Measurements from ENCODE around the gene RAPGEF2. TPM values are rescaled to one million over a fixed set of nuclear protein-coding genes. Genes with fewer than 3 reads are reported as not detected.
A peak's percentile ranks its signal among the peaks of the same experiment; 100 is the strongest.
"Not testable (repeated sequence)": the region's sequence is repeated elsewhere in the genome, so short reads cannot be mapped to it uniquely, and the experiment has no call there.

RAPGEF2 gene, protein sequence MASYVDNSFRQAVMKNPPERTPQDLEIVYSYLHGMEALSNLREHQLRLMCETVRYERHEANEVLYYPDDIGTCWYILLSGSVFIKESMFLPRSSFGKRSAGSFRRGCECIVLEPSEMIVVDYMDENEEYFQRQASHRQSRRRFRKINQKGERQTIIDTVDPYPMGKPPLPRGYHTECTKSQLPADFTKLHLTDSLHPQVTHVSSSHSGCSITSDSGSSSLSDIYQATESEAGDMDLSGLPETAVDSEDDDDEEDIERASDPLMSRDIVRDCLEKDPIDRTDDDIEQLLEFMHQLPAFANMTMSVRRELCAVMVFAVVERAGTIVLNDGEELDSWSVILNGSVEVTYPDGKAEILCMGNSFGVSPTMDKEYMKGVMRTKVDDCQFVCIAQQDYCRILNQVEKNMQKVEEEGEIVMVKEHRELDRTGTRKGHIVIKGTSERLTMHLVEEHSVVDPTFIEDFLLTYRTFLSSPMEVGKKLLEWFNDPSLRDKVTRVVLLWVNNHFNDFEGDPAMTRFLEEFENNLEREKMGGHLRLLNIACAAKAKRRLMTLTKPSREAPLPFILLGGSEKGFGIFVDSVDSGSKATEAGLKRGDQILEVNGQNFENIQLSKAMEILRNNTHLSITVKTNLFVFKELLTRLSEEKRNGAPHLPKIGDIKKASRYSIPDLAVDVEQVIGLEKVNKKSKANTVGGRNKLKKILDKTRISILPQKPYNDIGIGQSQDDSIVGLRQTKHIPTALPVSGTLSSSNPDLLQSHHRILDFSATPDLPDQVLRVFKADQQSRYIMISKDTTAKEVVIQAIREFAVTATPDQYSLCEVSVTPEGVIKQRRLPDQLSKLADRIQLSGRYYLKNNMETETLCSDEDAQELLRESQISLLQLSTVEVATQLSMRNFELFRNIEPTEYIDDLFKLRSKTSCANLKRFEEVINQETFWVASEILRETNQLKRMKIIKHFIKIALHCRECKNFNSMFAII (N-terminal part only)
- total RNA-seq (2014; rRNA removed) = 17.2 and 21.9 TPM in 2 replicates
- polyA plus RNA-seq (2012) = 9.0 TPM

DNA sequence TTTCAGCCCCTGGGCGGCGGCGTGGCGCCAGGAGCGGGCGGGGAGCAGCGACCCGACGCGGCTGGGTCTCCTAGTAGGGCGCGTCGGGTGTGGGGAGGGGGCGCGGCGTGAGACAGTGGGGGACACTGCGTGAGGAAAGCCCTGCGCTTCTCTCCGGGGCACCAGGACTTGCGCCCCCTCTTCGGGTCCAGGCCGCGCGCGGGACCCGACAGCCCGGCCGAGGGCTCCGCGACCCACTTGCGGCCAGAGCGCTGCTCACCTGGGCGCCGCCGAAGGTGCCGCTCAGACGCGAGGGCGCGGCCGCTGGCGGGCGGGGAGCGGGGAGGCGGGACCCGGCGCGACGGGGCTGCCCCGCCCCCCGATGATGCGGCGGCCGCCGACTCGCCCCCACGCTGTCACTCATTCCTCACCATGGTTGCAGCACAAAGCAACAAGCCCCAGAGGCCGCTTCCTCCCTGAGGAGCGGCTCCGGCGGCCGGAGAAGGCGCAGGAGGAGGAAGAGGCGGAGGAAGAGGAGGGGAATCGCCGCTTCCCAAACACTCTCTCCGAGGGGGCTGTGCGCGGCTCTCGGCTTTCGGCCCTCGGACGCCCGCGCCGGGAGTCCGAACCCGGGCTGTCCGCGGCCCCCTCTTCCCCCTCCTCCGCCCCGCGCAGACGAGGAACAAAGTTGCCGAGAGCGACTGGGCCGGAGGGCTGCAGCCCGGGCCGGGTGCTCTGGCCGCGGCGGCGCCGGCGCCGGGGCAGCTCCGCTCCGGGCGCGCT lies at the start of gene RAPGEF2:
Gene RAPGEF2, plus strand, starts transcription at position 458 of the 762 bp plus-strand sequence. CDS start 1,084 bp downstream, outside the sequence.
- DNase-seq (ENCODE audit: low read depth) = peak; percentile 90

DNA sequence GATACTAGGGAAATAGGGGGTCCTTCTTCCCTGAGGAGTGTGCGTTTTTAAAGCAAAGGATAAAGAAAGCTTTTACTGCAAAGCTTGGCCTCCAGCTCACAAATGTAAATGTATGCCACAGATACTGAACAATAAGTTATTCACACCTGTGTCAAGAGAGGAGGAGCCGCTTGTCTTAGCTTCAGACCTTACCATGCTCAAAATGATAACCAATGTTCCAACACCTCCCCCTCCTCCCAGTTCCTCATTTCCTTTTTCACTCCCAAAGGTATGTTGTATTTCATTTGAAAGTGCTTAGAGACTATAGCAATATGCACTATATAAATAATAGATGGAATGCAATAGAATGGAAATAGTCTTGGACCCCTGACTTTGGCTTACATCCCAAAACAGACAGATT lies 47.0 kb upstream of the RAPGEF2 start:
- no peak for DNase-seq (ENCODE audit: low read depth)

DNA sequence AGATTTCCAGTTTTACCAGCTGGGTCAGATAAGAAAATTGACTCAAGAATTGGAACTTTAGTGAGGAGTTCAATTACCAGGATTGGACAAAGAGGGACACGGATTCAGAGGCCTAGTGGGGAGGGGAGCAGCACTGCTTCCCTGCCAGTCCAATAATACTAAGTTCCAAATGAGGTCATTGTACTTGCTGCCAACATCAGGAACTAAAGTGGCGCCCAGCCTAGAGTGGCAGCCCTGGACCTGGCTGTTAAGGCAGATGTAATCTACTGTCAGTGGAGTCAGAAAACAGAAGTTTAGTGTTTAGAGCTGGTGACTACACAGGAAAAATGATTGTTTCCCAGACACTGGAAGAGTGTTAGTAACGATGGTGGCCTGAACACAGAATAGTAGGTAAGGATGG lies 42.7 kb upstream of the RAPGEF2 start:
- no peak for DNase-seq (ENCODE audit: low read depth)

DNA sequence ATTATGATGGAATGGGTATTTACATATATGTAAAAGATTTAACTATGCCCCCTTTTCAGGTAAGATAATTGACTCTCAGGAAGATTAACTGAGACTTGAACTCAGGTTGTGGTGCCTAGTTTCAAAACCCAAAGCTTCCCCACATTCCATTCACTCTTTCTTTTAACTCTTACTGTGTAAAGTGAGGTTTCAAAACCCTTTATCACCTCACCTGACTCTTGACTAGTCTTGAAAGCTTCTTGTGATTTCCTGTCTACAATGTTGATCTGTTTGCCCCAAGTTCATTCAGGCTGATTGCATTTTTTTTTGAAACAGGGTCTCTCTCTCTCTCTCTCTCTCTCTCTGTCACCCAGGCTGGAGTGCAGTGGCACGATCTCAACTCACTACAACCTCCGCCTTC lies 40.5 kb upstream of the RAPGEF2 start:
- DNase-seq (ENCODE audit: low read depth) = no peak

DNA sequence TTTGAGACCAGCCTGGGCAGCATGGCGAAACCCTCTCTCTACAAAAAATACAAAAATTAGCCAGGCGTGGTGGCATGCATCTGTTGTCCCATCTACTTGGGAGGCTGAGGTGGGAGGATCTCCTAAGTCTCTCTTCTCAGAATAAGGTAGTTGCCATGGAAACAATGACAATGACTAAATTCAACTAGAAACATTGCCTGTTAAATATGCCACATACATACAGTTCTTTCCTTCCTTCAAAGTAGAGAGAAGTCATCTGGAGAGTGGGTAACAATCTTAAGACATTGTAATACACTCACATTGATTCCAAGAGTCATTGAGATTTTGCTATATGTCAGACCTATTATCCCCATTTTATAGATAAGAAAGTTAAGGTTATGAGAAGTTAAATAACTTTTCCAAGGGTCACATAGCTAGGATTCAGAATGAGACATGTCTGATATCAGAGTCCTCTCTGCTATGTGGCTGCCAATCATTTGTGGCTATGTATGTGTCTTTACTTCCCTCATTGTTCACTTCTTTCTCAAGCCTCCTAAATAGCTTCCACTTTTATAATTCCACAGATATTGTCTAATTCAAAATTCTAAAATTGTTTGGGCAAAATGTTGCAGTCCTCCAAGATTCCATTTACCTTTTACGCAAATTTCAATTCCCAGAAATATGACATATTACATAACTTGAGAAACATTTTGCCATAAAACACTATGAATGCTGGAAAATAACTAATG lies 37.2 kb upstream of the RAPGEF2 start:
- DNase-seq (ENCODE audit: low read depth) = no peak

DNA sequence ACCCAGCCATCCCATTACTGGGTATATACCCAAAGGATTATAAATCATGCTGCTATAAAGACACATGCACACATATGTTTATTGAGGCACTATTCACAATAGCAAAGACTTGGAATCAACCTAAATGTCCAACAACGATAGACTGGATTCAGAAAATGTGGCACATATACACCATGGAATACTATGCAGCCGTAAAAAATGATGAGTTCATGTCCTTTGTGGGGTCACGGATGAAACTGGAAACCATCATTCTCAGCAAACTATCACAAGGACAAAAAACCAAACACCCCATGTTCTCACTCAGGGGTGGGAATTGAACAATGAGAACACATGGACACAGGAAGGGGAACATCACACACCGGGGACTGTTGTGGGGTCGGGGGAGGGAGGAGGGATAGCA lies 34.7 kb upstream of the RAPGEF2 start:
- DNase-seq (ENCODE audit: low read depth) = not testable (repeated sequence)

DNA sequence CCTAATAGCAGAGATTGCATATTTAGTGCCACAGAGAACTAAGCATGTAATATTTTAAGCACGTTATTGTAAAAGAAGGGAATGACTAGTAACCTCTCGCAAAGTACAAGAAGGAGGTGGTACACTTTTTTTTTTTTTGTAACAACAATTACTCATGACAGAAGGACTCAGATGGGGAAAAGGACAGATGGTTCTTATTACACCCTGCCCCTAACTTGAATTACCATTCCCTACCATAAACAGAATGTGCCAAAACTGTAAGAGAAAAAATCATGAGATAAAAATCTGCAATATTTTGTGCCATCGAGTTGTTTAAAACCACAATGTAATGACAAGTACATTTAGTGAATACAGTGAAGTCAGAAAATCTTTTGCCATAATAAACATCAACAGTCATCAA lies 33.0 kb upstream of the RAPGEF2 start:
- peak; percentile 84 for DNase-seq (ENCODE audit: low read depth)

DNA sequence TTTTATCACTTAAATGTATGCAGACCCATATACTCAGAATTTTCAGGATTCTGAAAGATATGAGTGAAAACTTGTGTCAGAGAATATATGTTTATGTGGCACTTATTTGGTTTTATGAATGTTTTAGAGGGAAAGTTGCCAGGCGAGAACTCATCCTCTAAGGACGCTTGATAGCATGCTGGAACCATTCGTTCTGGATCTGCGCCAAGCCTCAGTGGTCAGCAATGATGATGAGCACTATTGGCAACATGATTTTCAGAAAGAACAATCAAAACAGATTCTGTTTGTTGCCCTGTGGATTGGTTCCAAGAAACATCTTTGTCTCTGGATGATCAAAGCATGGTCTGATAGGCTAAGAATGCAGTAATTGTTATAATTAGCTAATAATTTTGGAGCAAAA lies 32.1 kb upstream of the RAPGEF2 start:
- DNase-seq (ENCODE audit: low read depth) = peak; percentile 95

DNA sequence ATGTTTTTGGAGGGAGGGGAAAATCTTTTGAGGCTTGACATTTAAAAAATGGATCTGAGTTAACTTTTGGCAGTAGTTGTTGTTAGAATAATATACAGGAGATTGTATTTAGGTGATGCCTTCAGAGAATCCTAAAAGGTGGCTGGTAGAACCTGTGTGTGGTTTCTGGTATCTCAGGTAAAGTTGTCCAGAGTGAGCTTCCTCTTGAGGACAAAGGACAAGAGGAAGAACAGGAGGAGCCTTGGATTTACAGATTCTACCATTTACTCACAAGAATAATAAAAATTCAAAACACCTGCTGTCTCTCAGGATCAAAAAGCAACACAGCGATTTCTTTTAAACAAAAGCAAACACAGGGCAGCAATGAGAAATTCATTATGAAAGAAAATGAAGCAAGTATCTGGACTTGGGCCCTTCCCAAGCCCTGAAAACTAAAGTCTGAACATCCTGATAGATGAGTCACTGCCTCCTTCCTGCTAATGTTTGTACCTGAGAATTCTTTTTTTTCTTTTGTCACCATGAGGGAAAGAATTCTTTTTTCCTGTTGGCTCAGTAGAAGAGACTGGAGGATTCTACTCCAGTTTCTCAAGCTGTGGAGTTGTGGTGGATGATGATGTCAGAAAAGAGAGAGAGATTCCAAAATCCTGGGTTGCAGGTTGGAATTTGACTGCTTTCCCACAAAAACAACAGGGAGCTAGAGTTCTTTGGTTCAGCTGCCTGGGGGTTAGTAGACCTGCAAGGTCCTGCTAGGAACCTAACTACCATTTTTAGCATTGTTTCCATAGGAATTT lies 31.5 kb upstream of the RAPGEF2 start:
- DNase-seq (ENCODE audit: low read depth) = peak; percentile 66

DNA sequence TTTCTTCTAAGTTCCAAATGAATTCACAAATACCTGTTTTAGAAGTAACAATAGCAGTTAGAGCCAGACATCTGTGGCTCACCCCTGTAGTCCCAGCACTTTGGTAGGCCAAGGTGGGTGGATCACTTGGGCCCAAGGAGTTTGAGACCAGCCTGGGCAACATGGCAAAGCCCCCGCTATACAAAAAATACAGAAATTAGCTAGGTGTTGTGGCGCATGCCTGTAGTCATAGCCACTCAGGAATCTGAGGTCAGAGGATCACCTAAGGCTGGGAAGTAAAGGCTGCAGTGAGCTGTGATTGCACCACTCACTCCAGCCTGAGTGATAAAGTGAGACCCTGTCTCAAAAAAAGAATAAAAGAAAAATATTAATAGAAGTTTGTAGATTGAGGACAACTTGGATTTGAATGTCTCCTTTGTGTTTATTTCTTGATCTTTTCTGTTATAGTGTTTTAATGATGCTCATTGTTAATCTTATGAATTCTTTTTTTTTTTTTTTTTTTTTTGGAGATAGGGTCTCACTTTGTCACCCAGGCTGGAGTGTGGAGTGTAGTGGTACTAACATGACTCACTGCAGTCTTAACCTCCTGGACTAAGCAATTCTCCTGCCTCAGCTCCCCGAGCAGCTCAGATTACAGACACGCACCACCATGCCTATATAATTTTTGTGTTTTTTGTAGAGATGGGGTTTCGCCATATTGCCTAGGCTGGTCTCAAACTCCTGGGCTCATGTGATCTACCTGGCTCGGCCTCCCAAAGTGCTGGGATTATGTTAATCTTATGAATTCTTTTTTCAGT lies 30.7 kb upstream of the RAPGEF2 start:
- DNase-seq (ENCODE audit: low read depth) = no peak

DNA sequence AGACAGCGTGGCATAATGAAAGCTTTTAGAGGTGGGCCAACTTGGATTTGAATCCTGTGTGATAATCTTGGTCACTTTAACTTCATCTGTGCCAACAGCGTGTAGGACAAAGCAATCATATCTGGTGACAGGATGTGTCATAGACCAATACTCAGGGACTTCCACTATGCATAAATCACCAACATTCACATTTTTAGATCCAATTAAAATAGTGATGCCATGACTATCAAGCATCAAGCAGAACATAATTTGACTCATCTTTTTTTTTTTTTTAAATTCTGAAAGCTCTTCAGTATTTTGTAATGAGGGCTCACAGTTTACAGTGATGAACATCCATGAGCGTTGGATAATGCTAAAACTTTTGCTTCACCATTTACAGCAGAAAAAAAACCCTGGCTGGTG lies 27.3 kb upstream of the RAPGEF2 start:
- DNase-seq (ENCODE audit: low read depth) = peak; percentile 57

DNA sequence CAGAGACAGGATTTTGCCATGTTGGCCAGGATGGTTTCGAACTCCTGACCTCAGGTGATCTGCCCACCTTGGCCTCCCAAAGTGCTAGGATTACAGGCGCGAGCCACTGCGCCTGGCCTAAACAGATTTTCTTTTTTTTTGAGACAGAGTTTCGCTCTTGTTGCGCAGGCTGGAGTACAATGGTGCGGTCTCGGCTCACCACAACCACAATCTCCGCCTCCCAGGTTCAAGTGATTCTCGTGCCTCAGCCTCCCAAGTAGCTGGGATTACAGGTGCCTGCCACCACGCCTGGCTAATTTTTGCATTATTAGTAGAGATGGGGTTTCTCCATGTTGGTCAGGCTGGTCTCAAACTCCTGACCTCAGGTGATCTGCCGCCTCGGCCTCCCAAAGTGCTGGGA lies 25.9 kb upstream of the RAPGEF2 start:
- not testable (repeated sequence) for DNase-seq (ENCODE audit: low read depth)

DNA sequence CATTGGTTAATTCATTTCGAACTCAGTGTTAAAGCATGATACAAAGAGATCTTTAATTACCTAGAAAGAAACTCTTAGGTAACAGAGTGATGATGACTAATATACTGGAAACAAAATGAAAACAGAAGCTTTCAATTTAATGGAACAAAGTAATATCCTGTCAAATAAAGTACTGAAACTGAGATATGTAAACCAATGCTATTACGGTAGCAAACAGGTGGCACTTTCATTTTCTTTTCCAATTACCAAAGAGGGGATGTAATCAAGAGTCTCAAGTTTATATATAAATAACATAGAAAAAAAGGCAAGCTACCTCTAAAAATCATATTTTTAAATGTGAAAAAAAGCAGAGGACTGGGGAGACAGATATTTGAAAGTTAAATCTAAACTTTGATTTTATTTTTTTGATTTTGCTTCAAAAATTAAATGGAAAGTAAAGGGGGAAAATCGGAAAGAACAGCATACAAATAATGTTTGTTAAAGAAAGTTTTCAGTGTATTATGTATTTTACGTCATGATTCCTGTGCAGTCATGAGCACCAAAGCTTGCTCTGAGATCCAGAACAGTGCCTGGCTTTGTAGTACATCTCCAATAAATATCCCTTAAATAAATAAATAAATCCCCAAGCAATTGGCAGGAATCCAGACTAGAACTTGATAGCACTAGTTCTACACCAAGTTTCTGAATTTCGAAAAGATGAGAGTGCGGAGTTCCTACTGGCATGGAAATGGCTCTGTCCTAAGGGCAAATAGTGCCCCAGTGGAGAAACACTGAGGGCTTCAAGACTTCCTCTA lies 25.0 kb upstream of the RAPGEF2 start:
- peak; percentile 22 for DNase-seq (ENCODE audit: low read depth)

DNA sequence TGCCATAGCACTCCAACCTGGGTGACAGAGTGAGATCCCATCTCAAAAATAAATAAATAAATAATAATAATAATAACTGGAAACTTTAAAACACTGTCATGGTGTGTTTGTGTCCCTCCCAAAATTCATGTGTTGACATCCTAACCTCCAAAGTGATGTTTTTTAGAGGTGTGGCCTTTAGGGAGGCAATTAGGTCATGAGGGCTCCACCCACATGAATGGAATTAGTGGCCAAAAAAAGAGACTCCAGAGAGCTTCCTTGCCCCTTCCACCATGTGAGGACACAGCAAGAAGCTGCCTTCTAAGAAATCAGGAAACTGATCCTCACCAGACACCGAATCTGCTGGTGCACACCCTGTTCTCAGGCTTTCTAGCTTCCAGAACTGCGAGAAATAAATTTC lies 23.8 kb upstream of the RAPGEF2 start:
- DNase-seq (ENCODE audit: low read depth) = no peak

DNA sequence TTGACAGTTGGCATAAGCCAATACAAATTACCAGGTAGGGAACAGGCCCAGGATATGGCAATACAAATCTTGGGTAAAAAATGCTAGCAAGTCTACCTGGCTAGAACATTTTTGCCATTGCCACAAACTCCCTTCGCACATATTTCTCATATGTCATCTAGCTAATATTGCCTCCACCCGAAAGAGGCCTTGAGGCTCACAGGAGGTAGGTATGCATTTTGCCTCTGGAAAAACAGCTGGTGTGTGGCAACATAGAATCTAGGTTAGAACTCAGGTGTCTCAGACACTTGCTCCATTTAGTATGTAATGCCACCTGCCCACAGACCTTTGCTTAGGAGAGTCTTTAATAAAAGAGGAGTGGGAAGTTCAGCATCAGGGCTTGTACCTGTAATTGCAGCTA lies 16.3 kb upstream of the RAPGEF2 start:
- no peak for DNase-seq (ENCODE audit: low read depth)

DNA sequence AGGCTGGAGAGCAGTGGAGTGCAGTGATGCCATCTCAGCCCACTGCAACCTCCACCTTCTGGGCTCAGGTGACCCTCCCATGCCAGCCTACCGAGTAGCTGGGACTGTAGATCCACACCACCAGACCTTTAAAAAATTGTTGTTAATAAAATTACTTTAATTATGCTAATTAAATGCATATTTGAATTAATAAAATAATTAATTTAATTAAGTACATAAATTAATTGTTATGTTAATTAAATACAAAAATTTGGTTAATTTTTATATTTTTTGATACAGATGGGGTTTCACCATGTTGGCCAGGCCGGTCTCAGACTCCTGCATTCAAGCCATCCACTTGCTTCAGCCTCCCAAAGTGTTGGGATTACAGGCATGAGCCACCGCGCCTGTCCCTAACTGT lies 12.6 kb upstream of the RAPGEF2 start:
- DNase-seq (ENCODE audit: low read depth) = no peak

DNA sequence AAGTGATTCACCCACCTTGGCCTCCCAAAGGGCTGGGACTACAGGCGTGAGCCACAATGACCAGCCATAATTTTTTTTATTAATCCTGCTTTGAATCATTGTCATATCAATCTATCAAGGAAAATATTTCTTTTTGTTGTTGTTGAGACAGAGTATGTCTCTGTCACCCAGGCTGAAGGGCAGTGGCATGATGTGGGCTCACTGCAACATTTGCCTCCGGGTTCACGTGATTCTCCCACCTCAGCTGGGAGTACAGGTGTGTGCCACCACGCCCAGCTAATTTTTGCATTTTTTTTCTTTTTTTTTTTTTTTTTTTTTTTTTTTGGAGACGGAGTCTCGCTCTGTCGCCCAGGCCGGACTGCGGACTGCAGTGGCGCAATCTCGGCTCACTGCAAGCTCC lies 8.7 kb upstream of the RAPGEF2 start:
- not testable (repeated sequence) for DNase-seq (ENCODE audit: low read depth)

DNA sequence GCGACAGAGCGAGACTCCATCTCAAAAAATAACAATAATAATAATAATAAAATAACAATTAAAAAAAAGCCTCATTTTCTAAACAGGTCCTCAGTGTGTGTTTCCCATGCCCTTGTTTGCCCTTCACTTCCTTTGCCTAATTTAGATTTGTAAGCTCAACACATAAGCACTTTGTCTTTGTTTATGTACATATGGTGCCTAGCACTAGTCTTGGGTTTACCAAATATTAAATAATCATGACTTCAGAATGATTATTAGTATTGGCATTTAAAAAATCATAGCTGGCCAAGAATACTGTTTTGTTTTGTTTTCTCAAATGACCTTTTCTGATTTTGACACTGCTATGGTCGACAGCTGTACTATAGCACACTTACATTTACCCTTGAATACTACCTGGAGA lies 6.4 kb upstream of the RAPGEF2 start:
- DNase-seq (ENCODE audit: low read depth) = no peak

All from LHCN-M2 (cell line).